ENCODE data around the gene GPD2. TPM values are rescaled to one million over a fixed set of nuclear protein-coding genes. Genes with fewer than 3 reads are reported as not detected.
A peak's percentile ranks its signal among the peaks of the same experiment; 100 is the strongest.
"Not testable (repeated sequence)": the region's sequence is repeated elsewhere in the genome, so short reads cannot be mapped to it uniquely, and the experiment has no call there.

The GPD2 gene
- polyA plus RNA-seq, 6 donors from 2014 or later = 5.8 to 11.4 (median 7.5) TPM

GRCh38 chr2:156491176-156491575 is 55.0 kb downstream of the GPD2 start:
- H3K27me3 Mint-ChIP-seq = no peaks in the 10 kb centered on the region
- peak overlapping the region in 3 of 6 donors; percentile 7 to 75 (median 50) for H3K27ac Mint-ChIP-seq
- no peaks in the 10 kb centered on the region for H3K9me3 Mint-ChIP-seq
- no peaks in the 10 kb centered on the region for H3K36me3 Mint-ChIP-seq
- H3K4me1 Mint-ChIP-seq = peaks cover 0 to 15% (median 10%) of the 10 kb centered on the region in 3 donors
- H3K4me3 Mint-ChIP-seq = no peak overlapping the region
- DNase-seq (no peak), ATAC-seq (ENCODE audit: low read depth in 2 of 2) (no peak)

DNA sequence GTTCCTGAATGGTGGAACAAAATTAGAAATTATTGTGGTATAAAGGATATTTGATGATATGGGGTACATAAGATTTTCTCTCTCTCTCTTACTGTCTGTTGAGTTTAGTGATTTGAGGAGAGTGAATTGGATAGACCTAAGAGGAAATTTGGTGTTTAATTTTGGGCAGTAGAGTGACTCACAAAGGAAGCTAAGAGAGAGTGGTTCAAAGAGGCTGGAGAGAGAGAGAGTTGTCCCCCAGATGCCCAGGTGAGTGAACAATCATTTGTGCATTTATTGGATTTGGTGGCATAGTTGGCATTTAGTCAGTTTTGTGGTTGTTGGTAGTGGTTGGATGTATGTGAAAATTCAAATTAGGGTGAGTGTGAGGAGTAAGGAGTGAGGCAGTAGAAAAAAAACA is 56.8 kb downstream of the GPD2 start:
- no peak for DNase-seq
- H3K36me3 Mint-ChIP-seq = no peaks in the 10 kb centered on the region
- ATAC-seq (ENCODE audit: low read depth in 2 of 2) = no peak
- peaks cover 0 to 15% (median 10%) of the 10 kb centered on the region in 3 donors for H3K4me1 Mint-ChIP-seq
- peak overlapping the region in 1 of 6 donors; percentile 4 for H3K27ac Mint-ChIP-seq
- H3K9me3 Mint-ChIP-seq = no peaks in the 10 kb centered on the region
- H3K4me3 Mint-ChIP-seq = no peak overlapping the region
- no peaks in the 10 kb centered on the region for H3K27me3 Mint-ChIP-seq

GRCh38 chr2:156495998-156496397 is 59.8 kb downstream of the GPD2 start:
- DNase-seq; H3K4me3 Mint-ChIP-seq; H3K36me3 Mint-ChIP-seq; ATAC-seq (ENCODE audit: low read depth in 2 of 2); H3K9me3 Mint-ChIP-seq; H3K27ac Mint-ChIP-seq; H3K27me3 Mint-ChIP-seq: not testable (repeated sequence)
- H3K4me1 Mint-ChIP-seq = peaks cover 0 to 15% (median 10%) of the 10 kb centered on the region in 3 donors

- Mint-ChIP-seq H3K36me3 (peaks cover 7 to 8% of the 10 kb centered on the region in 2 donors), H3K4me3 (no peak overlapping the region), H3K27me3 (no peaks in the 10 kb centered on the region), H3K9me3 (no peaks in the 10 kb centered on the region), H3K4me1 (peaks cover 0 to 5% (median 0%) of the 10 kb centered on the region in 3 donors), H3K27ac (peak overlapping the region in 1 of 6 donors; percentile 48)
- DNase-seq = no peak
- ATAC-seq (ENCODE audit: low read depth in 2 of 2) = no peak
Observed at GRCh38 chr2:156505696-156506095, 69.5 kb downstream of the GPD2 start.

- no peak for ATAC-seq (ENCODE audit: low read depth in 2 of 2)
- Mint-ChIP-seq H3K4me1 (peaks cover 0 to 5% (median 0%) of the 10 kb centered on the region in 3 donors), H3K27ac (peak overlapping the region in 1 of 6 donors; percentile 56), H3K4me3 (no peak overlapping the region), H3K36me3 (peaks cover 17 to 34% of the 10 kb centered on the region in 2 donors), H3K27me3 (no peaks in the 10 kb centered on the region), H3K9me3 (no peaks in the 10 kb centered on the region)
- DNase-seq = no peak
Observed at GRCh38 chr2:156511122-156511521, 74.9 kb downstream of the GPD2 start.

DNA sequence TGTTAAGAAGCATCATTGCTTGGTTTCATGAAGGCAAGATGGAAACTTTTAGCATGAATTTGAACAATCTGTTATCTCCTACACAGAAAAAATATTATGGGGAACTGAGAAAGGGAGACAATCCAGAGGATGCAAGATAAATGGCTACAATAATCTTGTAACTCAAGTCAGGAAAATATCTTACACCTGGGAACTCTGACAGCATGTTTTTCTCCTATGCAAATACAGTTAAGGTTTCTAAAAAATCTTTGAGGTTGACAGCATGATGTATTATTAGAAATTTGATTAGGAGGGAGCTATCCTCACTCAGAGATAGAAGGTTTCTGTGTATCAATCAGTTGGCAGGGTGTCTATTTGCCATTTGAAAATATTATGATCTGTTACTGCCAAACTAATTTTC is 75.6 kb downstream of the GPD2 start:
- no peaks in the 10 kb centered on the region for H3K27me3 Mint-ChIP-seq
- H3K27ac Mint-ChIP-seq = no peak overlapping the region

DNA sequence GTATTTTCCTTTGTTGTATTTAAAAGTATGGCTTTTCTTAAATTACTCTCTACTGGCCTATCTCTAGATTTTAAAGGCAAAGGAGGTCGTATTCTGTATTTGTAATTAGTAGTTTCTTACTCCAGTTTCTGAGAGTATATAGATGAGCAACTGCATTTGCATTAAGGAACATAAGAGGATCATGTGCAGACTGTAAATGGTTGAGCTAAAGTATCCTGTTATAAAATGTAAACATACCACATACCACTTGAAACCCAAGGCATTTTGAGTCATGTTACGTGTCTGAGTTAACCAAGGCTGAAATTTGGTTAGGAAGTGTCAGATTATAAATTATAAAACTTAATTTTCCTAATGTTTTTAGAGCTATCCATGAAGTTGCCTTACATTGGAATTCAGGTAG is 76.3 kb downstream of the GPD2 start:
- H3K27me3 Mint-ChIP-seq = no peaks in the 10 kb centered on the region
- ATAC-seq (ENCODE audit: low read depth in 2 of 2) (no peak), DNase-seq (no peak)
- H3K9me3 Mint-ChIP-seq = no peaks in the 10 kb centered on the region
- peaks cover 0 to 5% (median 0%) of the 10 kb centered on the region in 3 donors for H3K4me1 Mint-ChIP-seq
- H3K27ac Mint-ChIP-seq = peak overlapping the region in 1 of 6 donors; percentile 12
- H3K36me3 Mint-ChIP-seq = peaks cover 17 to 34% of the 10 kb centered on the region in 2 donors
- peak overlapping the region in 1 of 8 donors; percentile 29 for H3K4me3 Mint-ChIP-seq

More for the DNA sequence above, 75.6 kb downstream of the GPD2 start:
- no peak overlapping the region for H3K4me3 Mint-ChIP-seq
- H3K36me3 Mint-ChIP-seq = peaks cover 17 to 34% of the 10 kb centered on the region in 2 donors
- DNase-seq = no peak
- H3K4me1 Mint-ChIP-seq = peaks cover 0 to 5% (median 0%) of the 10 kb centered on the region in 3 donors
- no peaks in the 10 kb centered on the region for H3K9me3 Mint-ChIP-seq
- ATAC-seq (ENCODE audit: low read depth in 2 of 2) = no peak

- ATAC-seq (ENCODE audit: low read depth in 2 of 2) (no peak), DNase-seq (no peak)
- Mint-ChIP-seq H3K27ac (no peak overlapping the region), H3K27me3 (no peaks in the 10 kb centered on the region), H3K36me3 (peaks cover 17 to 34% of the 10 kb centered on the region in 2 donors), H3K9me3 (no peaks in the 10 kb centered on the region), H3K4me1 (no peaks in the 10 kb centered on the region), H3K4me3 (no peak overlapping the region)
Observed at GRCh38 chr2:156513219-156513618, 77.0 kb downstream of the GPD2 start.

- Mint-ChIP-seq H3K27ac (no peak overlapping the region), H3K4me3 (no peak overlapping the region), H3K36me3 (peaks cover 9 to 26% of the 10 kb centered on the region in 2 donors), H3K4me1 (no peaks in the 10 kb centered on the region), H3K27me3 (no peaks in the 10 kb centered on the region), H3K9me3 (peaks cover 0 to 8% (median 0%) of the 10 kb centered on the region in 7 donors)
- no peak for DNase-seq
- no peak for ATAC-seq (ENCODE audit: low read depth in 2 of 2)
Observed at GRCh38 chr2:156517419-156517818, 81.2 kb downstream of the GPD2 start.

- H3K27me3 Mint-ChIP-seq = no peaks in the 10 kb centered on the region
- peaks cover 8 to 28% of the 10 kb centered on the region in 2 donors for H3K36me3 Mint-ChIP-seq
- DNase-seq (no peak), ATAC-seq (ENCODE audit: low read depth in 2 of 2) (no peak)
- no peaks in the 10 kb centered on the region for H3K4me1 Mint-ChIP-seq
- no peak overlapping the region for H3K27ac Mint-ChIP-seq
- H3K9me3 Mint-ChIP-seq = peaks cover 0 to 8% (median 0%) of the 10 kb centered on the region in 7 donors
- no peak overlapping the region for H3K4me3 Mint-ChIP-seq
Observed at GRCh38 chr2:156518138-156518537, 82.0 kb downstream of the GPD2 start.

DNA sequence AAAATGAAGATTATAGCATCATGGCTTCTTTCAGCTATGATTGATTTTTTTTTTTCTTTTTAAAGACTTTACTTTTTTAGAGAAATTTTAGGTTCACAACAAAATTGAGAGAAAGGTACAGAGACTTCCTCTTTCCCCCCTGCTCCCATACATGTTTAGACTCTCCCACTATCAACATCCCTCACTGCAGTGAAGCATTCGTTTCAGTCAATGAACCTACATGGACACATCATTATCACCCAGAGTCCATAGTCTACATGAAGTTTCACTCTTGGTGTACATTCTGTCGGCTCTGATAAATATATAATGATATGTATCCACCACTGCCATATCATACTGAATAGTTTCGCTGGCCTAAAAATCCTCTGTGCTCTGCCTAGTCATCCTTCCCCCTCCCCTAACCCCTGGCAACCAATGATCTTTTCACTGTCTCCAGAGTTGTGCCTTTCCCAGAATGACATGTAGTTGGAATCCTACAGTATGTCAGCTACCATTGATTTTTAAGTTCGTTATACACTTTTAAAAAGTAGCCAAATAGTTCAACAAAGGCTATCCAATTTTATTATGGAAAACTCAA is 86.8 kb downstream of the GPD2 start:
- Mint-ChIP-seq H3K27ac (no peak overlapping the region), H3K36me3 (peaks cover 0 to 13% of the 10 kb centered on the region in 2 donors)
- no peak for ATAC-seq (ENCODE audit: low read depth in 2 of 2)

GRCh38 chr2:156526950-156527636 is 90.9 kb downstream of the GPD2 start:
- no peaks in the 10 kb centered on the region for H3K4me1 Mint-ChIP-seq
- H3K9me3 Mint-ChIP-seq = no peaks in the 10 kb centered on the region
- no peaks in the 10 kb centered on the region for H3K27me3 Mint-ChIP-seq
- H3K27ac Mint-ChIP-seq = peak overlapping the region in 2 of 6 donors; percentile 14 to 26
- ATAC-seq (ENCODE audit: low read depth in 2 of 2) = peak in 1 of 2 donors; percentile 50
- DNase-seq = no peak
- peaks cover 0 to 9% of the 10 kb centered on the region in 2 donors for H3K36me3 Mint-ChIP-seq
- no peak overlapping the region for H3K4me3 Mint-ChIP-seq

More for the DNA sequence above, 86.8 kb downstream of the GPD2 start:
- no peak overlapping the region for H3K4me3 Mint-ChIP-seq
- no peaks in the 10 kb centered on the region for H3K27me3 Mint-ChIP-seq
- H3K4me1 Mint-ChIP-seq = no peaks in the 10 kb centered on the region
- H3K9me3 Mint-ChIP-seq = peaks cover 0 to 8% (median 0%) of the 10 kb centered on the region in 7 donors
- no peak for DNase-seq

DNA sequence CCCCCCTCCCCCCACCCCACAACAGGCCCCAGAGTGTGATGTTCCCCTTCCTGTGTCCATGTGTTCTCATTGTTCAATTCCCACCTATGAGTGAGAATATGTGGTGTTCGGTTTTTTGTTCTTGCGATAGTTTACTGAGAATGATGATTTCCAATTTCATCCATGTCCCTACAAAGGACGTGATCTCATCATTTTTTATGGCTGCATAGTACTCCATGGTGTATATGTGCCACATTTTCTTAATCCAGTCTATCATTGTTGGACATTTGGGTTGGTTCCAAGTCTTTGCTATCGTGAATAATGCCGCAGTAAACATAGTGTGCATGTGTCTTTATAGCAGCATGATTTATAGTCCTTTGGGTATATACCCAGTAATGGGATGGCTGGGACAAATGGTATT is 92.4 kb downstream of the GPD2 start:
- not testable (repeated sequence) for H3K9me3 Mint-ChIP-seq; DNase-seq; H3K27ac Mint-ChIP-seq; H3K36me3 Mint-ChIP-seq; H3K27me3 Mint-ChIP-seq; H3K4me3 Mint-ChIP-seq; ATAC-seq (ENCODE audit: low read depth in 2 of 2)
- peaks cover 10 to 13% (median 12%) of the 10 kb centered on the region in 3 donors for H3K4me1 Mint-ChIP-seq

DNA sequence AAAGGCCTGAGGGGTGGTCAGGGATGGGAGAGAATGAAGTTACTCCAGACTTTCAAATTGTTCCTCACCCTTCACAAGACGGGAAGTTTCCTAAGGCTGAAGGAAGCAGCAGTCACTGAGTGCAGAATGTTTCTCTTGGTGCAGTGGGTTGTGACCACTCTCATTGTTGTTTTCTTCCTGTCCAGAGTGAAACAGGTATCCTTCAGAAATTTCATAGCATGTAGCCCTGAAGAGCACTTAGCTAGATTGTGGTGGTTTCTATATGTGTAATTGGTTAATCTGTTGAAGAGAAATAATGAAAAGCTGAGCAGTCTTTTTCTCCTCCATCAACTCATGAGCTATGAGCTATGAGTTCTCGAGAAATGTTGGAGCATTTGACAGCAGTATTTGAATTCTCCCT is 96.8 kb downstream of the GPD2 start:
- Mint-ChIP-seq H3K27ac (peak overlapping the region in 1 of 6 donors; percentile 71), H3K4me3 (no peak overlapping the region), H3K27me3 (no peaks in the 10 kb centered on the region), H3K9me3 (no peaks in the 10 kb centered on the region), H3K4me1 (peaks cover 24 to 29% (median 29%) of the 10 kb centered on the region in 3 donors), H3K36me3 (peaks cover 6 to 8% of the 10 kb centered on the region in 2 donors)
- ATAC-seq (ENCODE audit: low read depth in 2 of 2) = no peak
- DNase-seq = no peak
